Neutrophil (primary cell): Measurements from ENCODE around the gene GABBR2.

ENCODE experiments used
- H3K27ac ChIP-seq: fragments of 200-600 bp; sonication (generic); 2 replicates; pipeline ENCODE4 v1.5.1; 2016; ENCODE audit warnings: mild to moderate bottlenecking, moderate library complexity
- H3K27me3 ChIP-seq: fragments of 200-600 bp; sonication (generic); 2 replicates; pipeline ENCODE4 v1.6.0; 2016; ENCODE audit warnings: mild to moderate bottlenecking
- H3K36me3 ChIP-seq: fragments of 200-600 bp; sonication (generic); 2 replicates; pipeline ENCODE4 v1.5.1; 2017
- H3K4me1 ChIP-seq, 2 experiments: fragments of 200-600 bp in 1 of 2; sonication (generic) in 1 of 2; 1 replicate in 1 of 2; 2 replicates in 1 of 2; pipeline versions ENCODE4 v1.5.1 to v1.6.1; 2013 to 2016; ENCODE audit warnings: low read depth in 1 of 2, low read length in 1 of 2, mild to moderate bottlenecking in 1 of 2, moderate library complexity in 1 of 2; ENCODE audit not compliant: control insufficient read depth in 1 of 2, insufficient read depth in 1 of 2
- H3K4me3 ChIP-seq, 2 experiments: fragments of 200-600 bp in 1 of 2; sonication (generic) in 1 of 2; 1 replicate in 1 of 2; 2 replicates in 1 of 2; pipeline ENCODE4 v1.5.1; 2013 to 2016; ENCODE audit warnings: low read depth in 1 of 2, low read length in 1 of 2, mild to moderate bottlenecking in 1 of 2, moderate library complexity in 1 of 2
- H3K9me3 ChIP-seq: fragments of 200-600 bp; sonication (generic); 2 replicates; pipeline ENCODE4 v1.5.1; 2016
- CTCF ChIP-seq: fragments of 200-600 bp; sonication (generic); IDR thresholded peaks from 2 replicates; pipeline ENCODE4 v1.5.1; 2016; ENCODE audit warnings: antibody characterized with exemption

The GABBR2 gene

GRCh38 chr9:98738741-98739140, 30.0 kb upstream of the GABBR2 start:
- no peak for TF ChIP-seq CTCF
- H3K4me3 ChIP-seq: no peak overlapping the region
- H3K27me3 ChIP-seq: no peaks in the 10 kb centered on the region
- no peak overlapping the region for H3K27ac ChIP-seq
- no peaks in the 10 kb centered on the region for H3K9me3 ChIP-seq
- no peaks in the 10 kb centered on the region for H3K4me1 ChIP-seq
- no peaks in the 10 kb centered on the region for H3K36me3 ChIP-seq

- no peak for TF ChIP-seq CTCF
- Histone ChIP-seq H3K27me3 (no peaks in the 10 kb centered on the region), H3K4me1 (no peaks in the 10 kb centered on the region), H3K36me3 (no peaks in the 10 kb centered on the region), H3K4me3 (no peak overlapping the region), H3K9me3 (no peaks in the 10 kb centered on the region), H3K27ac (no peak overlapping the region)
Observed at GRCh38 chr9:98736226-98736625, 27.5 kb upstream of the GABBR2 start.

GRCh38 chr9:98732801-98733200, 24.1 kb upstream of the GABBR2 start:
- H3K36me3 ChIP-seq: no peaks in the 10 kb centered on the region
- TF ChIP-seq CTCF: no peak
- no peaks in the 10 kb centered on the region for H3K4me1 ChIP-seq
- no peak overlapping the region for H3K27ac ChIP-seq
- H3K4me3 ChIP-seq: no peak overlapping the region
- no peaks in the 10 kb centered on the region for H3K9me3 ChIP-seq
- H3K27me3 ChIP-seq: no peaks in the 10 kb centered on the region

- Histone ChIP-seq H3K4me1 (no peaks in the 10 kb centered on the region), H3K27me3 (no peaks in the 10 kb centered on the region), H3K36me3 (no peaks in the 10 kb centered on the region), H3K4me3 (no peak overlapping the region), H3K27ac (no peak overlapping the region), H3K9me3 (no peaks in the 10 kb centered on the region)
- no peak for TF ChIP-seq CTCF
Observed at GRCh38 chr9:98732091-98732490, 23.4 kb upstream of the GABBR2 start.

- H3K27ac ChIP-seq: no peak overlapping the region
- no peak for TF ChIP-seq CTCF
- H3K9me3 ChIP-seq: no peaks in the 10 kb centered on the region
- peaks cover 1% of the 10 kb centered on the region for H3K27me3 ChIP-seq
- H3K4me3 ChIP-seq: no peak overlapping the region
- no peaks in the 10 kb centered on the region for H3K36me3 ChIP-seq
- peaks cover 0 to 3% of the 10 kb centered on the region in 2 experiments for H3K4me1 ChIP-seq
Observed at GRCh38 chr9:98730871-98731270, 22.1 kb upstream of the GABBR2 start.

- TF ChIP-seq CTCF: no peak
- H3K27me3 ChIP-seq: peaks cover 24% of the 10 kb centered on the region
Observed at GRCh38 chr9:98728500-98728899, 19.8 kb upstream of the GABBR2 start.

More at GRCh38 chr9:98728500-98728899, 19.8 kb upstream of the GABBR2 start:
- H3K27ac ChIP-seq: no peak overlapping the region
- H3K4me3 ChIP-seq: no peak overlapping the region
- H3K4me1 ChIP-seq: peaks cover 0 to 3% of the 10 kb centered on the region in 2 experiments
- H3K36me3 ChIP-seq: no peaks in the 10 kb centered on the region
- no peaks in the 10 kb centered on the region for H3K9me3 ChIP-seq
